AG20443 (cell line): ENCODE results near the gene PDE9A.

Experiments used
- DNase-seq: peaks from one replicate; pipeline ENCODE4 v3.0.0; 2012; ENCODE audit warnings: low spot score, mixed read lengths

The PDE9A gene

DNA sequence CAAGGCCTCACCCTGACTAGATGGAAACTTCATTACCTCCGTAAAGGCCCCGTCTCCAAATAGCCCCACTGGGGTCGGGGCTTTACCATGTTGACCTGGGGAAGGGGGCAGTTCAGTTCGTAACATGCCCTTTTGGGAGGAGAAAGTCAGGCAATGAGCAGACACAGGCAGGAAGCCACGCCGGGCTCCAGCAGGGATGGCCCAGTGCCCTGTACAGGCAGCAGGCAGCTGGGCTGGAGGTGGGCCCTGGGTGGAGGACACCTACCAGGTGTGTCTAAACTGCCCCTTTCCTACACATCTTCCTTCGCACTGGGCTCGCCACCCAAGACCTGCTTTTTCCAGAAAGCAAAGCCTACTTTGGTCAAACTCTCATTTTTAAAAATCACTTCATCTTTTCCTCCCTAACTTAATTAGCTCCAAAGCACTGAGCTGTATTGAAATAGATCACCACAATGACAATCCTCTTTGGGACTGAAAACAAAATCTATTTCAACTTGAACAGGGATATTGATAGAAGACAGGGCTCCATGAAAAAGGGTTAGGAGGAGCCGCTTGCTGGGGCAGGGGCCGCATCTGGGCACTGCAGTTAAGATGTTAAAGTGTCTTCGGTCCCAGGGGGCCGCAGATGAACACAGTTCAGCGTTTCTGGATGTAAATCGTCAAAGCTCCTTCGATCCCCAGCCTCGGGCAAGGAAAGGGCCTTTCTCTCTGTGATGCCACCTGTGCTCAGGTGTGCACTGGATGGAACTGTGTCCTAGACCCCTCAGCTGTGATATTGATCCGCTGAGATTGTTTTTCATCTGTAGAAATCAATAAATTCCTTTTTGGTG lies 104.6 kb downstream of the PDE9A start:
- no peak for DNase-seq

DNA sequence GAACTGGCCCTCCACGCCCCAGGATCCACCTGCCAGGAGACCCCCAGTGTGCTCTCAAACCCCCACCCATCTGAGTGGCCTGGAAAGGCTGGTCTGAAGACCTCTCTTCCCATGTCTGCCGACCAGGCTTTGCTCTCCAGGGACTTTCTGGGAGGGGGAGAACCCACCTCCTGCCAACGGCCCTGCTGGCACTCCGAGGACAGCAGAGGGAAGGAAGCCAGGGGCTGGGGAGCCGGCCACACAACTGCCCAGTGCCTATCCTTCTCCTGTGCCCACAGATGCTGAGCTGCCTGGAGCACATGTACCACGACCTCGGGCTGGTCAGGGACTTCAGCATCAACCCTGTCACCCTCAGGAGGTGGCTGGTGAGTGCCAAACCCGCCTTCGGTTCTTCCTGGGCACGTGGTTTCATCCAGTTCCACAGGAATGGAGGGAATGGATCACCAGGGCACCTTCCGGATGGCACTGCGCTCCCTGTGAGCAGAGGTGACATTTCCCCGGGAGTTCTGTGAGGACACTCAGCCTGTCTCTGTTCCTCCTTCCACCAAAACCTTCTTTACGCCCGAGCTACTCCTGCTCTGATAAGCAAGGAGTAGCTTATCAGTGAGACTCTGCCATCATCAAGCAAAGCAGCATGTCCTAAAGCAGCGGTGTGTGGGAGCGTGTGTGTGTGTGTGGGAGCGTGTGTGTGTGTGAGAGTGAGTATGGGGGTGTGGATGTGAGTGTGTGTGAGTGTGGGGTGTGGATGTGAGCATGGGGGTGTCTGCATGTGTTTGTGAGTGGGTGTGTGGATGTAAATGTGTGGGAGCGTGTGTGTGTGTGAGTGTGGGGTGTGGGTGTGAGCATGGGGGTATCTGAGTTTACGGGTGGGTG lies 105.5 kb downstream of the PDE9A start:
- DNase-seq, result no peak

DNA sequence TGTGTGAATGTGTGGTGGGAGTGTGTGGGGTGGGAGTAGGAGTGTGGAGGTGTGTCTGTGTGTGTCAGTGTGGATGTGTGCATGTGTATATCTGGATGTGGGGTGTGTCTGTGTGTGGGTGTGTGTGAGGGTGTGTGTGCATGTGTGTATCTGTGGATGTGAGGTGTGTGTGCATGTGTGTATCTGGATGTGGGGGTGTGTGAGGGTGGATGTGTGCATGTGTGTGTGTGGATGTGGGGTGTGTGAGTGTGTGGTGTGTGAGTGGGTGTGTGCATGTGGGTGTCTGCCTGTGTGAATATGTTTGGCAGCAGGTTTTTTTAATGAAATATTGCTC lies 106.1 kb downstream of the PDE9A start:
- DNase-seq, result no peak

DNA sequence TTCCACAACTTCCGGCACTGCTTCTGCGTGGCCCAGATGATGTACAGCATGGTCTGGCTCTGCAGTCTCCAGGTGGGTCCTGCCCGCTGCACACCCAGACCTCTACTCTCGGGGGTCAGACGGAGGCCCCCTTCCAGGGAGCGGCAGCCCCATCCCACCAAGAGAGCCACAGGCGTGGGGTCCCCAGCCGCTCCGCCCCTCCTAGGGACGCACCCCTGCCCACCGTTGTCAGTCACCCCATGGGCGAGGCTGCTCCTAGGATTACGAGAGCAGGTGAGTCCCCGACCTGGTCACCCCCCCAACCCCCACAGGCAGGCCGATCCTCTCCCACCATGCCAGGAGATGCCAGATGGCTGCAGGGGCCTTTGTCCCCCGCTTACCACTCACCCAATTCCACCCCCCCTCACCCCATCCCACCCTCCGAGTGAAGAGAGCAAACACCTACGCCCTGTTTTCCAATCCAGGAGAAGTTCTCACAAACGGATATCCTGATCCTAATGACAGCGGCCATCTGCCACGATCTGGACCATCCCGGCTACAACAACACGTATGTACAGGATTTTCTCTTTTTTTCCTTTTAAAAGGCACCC lies 107.0 kb downstream of the PDE9A start:
- no peak for DNase-seq

DNA sequence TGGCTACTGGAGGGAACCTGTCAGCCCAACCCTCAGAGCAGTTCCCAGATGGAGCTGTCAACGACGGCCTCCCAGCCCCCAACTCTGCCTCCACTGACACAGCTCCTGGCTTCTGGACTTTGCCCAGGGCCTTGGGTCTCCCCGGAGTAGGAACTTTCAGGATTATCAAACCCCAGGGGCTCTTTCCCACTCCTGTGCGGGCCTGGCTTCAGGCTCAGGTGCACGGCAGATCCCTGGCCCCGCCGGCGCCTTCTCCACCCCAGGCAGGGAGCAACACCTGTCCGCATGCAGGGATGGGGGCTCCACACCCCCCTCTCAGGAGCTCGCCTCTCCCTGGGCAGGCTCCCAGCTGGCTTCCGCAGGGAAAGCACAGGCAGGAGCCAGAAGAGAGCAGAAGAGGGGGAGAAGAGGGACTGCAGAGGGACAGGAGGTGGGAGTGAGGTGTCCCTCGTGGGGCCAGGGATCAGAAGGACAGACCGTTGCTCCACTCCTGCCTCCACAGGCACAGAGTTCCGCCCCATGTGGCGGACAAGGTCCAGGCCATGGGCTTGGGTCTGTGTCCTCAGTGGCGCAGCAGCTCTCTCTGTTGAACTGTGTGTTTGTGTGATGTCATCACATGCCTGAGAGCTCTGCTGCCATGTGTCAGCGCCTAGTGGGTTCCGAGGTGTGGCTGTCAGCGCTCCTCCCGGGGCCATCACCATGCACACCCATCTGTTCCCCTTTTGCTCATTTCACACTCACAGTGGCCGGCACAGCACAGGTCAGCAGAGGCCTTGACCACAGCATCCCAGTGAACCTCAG lies 107.7 kb downstream of the PDE9A start:
- DNase-seq, result no peak

DNA sequence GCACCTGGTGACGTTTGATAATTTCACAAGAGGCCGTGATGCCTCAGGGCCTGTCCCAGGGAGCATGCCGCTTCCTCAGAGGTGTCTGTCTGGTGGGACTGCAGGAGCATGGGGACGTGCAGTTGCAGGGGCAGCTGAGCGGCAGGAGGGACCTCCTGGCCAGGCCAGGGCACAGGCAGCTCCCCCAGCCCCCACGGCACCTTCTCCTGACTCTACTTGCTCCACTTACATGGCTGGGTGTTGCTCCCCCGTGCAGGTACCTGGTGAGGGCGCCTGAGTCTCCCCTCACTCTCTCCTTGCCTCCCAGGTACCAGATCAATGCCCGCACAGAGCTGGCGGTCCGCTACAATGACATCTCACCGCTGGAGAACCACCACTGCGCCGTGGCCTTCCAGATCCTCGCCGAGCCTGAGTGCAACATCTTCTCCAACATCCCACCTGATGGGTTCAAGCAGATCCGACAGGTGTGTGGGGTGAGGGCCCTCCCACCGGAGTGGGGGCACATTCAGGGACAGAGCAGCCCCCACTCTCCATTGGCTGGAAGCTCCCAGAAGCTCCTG lies 108.4 kb downstream of the PDE9A start:
- no peak for DNase-seq

DNA sequence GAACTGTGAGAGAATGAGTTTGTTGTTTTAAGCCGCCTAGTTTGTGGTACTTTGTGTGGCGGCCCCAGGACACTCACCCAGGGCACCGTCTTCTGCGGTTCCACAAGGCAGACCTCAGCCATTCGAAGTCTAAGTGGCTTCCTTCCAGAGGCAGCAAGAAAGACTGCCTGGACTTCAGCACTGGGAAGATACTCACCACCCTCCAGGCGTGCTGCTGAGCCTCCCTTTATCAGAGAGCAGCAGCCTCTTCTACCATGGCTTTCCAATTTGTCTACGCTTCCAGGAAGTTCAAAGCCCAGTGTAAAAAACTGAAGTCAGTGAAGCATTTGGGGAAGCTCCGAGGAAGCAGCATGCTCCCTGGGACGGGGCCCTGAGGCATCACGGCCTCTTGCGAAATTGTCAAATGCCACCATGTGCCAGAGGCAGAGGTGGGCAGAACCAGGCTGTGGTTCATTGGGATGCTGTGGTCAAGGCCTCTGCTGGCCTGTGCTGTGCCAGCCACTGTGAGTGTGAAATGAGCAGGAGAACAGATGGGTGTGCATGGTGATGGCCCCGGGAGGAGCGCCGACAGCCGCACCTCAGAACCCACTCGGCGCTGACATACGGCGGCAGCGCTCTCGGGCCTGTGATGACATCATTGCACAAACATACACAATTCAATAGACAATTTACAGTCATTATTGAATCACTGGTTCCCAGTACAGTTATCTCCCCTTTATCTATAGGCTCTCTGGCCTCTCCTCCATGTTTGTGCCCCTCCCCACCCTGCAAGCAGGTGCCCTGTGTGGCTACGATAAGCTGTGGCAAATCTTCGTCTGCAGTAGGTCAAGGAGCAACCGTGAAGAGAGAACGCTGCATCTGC lies 110.4 kb downstream of the PDE9A start:
- DNase-seq, result no peak

DNA sequence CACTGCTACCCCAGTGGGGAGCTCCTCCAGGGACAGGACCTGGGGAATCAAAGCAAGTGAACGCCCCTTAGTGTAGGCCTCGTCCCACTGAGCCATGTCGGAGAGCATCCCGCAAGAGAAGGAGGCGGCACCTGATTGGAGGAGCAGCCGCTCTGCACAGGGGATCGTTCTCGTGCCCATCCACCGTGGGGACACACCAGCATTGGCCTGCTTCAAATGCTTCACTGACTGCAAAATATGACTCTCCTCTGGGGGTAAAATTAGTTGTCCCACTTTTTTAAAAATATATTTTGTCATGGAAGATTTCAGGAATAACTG lies 111.0 kb downstream of the PDE9A start:
- no peak for DNase-seq

DNA sequence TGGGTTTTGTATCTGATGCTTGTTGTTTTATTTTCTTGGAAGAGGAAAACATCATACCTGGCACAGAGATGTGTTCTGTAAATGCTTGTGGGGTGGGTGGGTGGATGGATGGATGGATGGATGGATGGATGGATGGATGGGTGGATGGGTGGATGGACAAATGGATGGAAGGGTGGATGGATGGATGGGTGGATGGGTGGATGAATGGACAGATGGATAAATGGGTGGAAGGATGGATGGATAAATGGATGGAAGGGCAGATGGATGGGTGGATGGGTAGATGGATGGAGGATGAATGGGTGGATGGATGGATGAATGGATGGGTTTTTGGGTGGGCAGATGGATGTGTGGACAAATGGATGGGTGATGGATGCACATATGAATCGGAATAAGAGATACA lies 111.5 kb downstream of the PDE9A start:
- DNase-seq, result no peak

DNA sequence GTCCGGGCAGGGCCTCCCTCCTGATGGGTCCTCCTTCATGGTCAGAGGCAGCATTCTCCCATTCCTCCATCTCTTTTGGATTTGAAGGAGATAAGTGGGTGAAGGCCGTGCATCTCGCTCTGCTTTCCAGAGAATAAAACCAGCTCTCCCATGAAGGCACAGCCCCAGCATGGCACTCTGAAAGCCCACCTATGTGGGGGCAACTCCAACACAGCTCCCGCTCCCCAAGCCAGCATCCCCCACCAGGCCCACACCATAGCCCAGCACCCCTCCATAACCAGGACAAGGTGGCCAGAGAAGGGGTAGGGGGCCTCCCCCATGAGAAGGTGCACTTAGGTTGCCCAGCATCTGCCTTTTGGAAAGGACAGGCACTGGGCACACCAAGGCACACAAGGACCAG lies 112.2 kb downstream of the PDE9A start:
- no peak for DNase-seq

DNA sequence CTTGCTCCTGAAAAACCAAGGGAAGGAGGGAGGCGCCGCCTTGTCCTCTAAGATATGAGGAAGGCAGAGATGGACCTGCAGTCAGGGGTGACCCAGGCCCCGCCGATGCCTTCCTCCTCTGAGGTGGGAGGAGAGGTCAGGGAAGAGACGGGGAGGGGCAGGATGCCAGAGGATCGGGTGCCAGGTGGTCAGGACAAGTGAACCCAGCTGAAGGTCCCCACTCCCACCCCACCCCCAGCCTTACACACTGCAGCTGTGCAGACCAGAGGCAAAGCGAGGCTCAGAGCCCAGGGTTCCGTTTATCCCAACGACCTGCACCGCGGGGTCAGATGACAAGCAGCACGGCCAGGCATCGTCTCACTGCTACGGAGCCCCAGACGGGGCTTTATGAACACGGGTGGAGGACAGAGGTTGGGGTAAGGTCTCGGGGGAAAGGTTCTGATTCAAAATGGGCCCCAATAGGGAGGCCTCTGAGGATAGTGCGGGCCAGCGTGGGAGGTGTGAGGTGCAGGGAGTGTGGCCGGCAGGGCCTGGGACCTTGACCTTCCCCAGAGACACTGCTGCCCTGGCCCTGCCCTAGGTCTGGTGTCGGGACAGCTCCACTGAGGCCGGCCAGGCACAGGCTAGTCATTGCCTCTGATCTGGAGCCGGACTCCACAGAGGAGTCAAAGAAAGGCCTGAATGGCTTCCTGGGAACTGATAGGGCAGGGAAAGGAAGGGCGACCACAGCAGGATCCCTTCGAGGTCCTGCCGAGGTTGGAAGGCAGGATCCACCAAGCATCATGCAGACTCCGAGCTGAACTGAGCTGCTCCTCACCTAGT lies 113.5 kb downstream of the PDE9A start:
- DNase-seq, result no peak

DNA sequence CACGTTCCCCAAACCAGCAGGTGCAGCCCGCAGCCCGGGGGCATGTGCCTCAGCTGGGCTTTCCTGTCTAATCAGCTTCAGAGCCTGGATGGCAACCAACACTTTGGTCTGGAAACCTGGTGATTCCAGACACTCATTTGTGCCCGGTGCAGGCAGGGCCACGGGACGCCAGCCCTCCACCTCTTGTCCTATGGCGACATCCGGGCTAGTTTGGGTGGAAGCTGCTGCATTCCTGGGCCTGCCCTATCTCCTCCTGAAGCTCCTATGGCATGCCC lies 114.1 kb downstream of the PDE9A start:
- DNase-seq, result no peak

DNA sequence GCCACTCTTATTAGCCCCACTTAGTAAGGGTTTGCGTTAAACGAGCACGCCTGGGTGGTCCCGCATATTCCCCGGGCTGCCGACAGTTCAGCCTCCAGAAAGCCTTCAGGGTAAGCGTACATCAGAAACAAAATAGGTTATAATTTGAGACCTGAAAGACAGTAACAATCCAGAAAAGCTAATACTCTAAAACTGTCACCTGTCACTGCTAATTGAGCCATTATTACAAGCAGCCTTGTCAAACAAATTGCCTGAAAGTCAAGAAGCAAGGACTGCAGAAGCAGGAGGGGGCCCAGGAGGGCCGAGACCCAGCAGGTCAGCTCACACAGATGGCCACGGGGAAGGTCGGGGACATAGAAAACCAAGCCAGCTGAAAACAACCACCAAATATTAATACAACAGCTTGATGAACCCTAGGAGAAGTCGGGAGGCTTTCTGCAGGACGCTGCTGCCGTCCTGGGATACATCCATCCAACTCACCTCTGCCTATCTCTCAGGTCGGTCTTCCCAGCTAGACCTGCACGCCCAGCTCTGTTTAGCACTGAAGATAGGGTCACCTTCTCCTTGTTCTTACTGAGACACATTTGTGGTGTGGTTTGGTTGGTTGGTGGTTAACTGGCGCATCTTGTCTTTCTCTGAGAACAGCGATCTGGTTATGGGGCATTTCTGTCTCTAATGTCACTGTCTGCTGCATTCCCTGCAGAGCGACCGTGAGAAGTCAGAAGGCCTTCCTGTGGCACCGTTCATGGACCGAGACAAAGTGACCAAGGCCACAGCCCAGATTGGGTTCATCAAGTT lies 115.1 kb downstream of the PDE9A start:
- no peak for DNase-seq

DNA sequence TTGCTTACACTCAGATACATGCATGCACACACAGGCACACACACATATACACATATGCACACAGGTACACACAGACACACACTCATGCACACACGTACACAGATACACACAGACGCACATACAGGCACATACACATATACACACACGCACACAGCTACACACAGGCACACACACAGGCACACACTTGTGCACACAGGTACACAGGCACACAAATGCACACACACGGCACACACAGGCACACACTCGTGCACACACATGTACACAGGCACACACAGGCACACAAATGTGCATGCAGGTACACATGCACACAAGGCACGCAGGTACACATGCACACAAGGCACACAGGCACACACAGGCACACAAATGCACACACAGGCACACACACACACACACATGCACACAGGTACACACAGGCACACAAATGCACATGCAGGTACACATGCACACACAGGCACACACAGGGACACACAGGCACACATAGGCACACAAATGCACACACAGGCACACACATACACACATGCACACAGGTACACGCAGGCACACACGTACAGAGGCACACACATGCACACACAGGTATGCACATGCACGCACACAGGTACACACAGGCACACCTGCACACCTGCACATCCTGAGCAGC lies 115.9 kb downstream of the PDE9A start:
- no peak for DNase-seq

DNA sequence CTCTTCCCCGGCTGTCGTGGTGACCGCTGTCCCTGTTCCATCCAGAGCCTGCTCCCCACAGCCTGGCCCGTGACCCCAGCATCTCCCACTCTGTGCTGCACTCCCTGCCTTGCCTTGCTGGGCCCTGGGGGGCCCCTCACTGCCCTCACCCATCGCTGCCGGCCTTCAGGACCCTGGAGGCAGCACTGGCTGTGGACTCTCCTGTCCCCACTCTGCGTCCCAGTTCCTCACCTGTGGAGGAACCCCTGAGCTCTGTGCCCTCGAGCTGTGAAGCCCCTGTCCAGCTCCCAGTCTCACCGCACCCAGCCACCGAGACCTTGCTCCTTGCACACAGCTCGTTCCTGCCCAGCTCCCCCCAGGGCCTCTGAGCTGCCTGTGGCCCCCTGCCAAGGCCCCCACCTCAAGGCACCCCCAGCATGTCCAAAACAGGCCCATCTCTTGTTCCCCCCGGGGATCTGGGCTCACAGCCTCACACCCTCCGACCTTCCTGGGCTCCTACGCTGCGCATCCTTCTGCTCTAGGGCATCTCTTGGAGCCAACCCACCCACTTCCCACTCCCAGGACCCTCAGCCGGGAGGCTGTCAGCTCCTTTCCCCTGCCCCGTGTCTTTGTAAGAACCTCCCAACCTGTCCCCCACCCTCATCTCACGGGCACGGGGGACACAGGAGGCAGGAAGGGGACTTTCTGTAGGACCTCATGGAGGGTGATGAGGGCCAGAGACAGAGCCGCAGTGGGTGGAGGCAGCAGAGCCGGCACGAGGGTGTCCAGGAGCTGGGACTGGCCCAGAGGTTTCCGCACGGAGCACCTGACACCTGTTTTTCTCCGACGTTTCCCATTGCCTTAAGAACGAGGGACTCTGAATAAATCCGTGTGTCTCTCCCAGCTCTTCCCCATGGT lies 116.6 kb downstream of the PDE9A start:
- no peak for DNase-seq

DNA sequence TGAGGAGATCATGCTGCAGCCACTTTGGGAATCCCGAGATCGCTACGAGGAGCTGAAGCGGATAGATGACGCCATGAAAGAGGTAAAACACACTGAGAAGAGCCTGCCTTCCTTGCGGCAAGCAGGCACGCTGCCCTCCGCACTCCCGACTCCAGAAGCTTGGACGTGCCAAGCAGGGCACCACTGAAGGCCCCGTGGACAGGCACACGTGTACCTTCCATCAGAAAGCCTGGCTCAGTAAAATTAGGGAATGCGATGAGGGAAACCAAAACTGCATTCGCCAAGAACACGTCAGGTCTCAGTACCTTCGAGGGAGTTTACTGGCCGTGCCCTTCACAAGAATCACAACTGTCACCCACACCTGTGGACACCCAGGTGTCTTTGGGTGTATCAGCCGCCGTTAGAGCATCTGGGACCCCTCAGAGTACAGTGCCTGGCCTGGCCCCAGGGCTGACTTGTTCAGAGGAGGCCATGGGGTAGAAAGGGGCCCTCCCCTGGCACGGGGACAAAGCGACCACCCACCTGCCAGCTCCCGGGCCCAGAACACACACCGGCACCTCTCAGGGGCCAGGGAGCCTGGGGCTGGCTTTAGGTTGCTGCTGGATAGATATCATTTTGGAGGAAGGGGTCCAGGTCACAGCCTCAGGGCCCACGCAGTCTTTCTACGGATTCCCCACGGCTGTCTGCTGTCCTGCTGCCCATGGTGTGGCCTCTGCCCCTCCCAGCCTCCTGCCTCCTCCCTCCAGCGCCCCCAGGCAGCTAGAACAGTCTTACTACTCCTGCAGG lies 117.5 kb downstream of the PDE9A start:
- DNase-seq, result no peak

DNA sequence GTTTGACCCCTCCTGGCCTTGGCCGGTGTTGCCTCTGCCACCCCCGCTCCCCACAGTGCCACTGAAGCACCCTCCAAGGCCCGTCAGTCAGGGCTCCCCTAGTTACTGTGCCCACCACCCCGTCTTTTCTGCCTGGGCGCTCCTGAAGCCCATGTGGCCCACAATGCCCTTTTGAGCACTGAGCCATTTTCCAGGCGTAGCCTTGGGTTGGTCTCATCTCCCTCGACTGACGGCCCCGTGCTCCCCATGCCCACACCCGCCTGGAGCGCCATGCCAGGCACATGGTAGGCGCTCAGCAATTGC lies 118.0 kb downstream of the PDE9A start:
- DNase-seq, result no peak

DNA sequence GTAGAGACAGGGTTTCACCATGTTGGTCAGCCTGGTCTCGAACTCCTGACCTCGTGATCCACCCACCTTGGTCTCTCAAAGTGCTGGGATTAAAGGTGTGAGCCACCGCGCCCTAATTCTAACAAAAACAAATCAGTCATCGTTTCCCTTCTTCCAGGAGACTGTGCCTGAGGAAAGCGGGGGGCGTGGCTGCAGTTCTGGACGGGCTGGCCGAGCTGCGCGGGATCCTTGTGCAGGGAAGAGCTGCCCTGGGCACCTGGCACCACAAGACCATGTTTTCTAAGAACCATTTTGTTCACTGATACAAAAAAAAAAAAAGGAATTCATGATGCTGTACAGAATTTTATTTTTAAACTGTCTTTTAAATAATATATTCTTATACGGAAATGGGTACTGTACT lies 121.7 kb downstream of the PDE9A start:
- no peak for DNase-seq
